Activated CD4-positive, alpha-beta T cell treated with anti-CD3 and anti-CD28 coated beads, Interleukin-2, amount 10 ng/mL, durations not matched to agents 24 days and 14 days (primary cell): ENCODE results near the gene FREM2. TPM values are rescaled to one million over a fixed set of nuclear protein-coding genes. Genes with fewer than 3 reads are reported as not detected.

Source experiments
- DNase-seq: peaks from one replicate; pipeline ENCODE4 v3.0.0; 2022
- H3K27ac Mint-ChIP-seq: one replicate; pipeline ENCODE4 v1.8.0; 2022; ENCODE audit warnings: mild to moderate bottlenecking, mixed read lengths
- H3K27me3 Mint-ChIP-seq: one replicate; pipeline ENCODE4 v1.8.0; 2022; ENCODE audit warnings: mixed read lengths
- H3K36me3 Mint-ChIP-seq: one replicate; pipeline ENCODE4 v1.8.0; 2022; ENCODE audit warnings: low read depth, mild to moderate bottlenecking, mixed read lengths
- H3K4me1 Mint-ChIP-seq: one replicate; pipeline ENCODE4 v1.8.0; 2021; ENCODE audit warnings: mixed read lengths
- H3K4me3 Mint-ChIP-seq: one replicate; pipeline ENCODE4 v1.8.0; 2022; ENCODE audit warnings: mild to moderate bottlenecking, moderate library complexity, mixed read lengths
- H3K9me3 Mint-ChIP-seq: one replicate; pipeline ENCODE4 v1.8.0; 2021; ENCODE audit warnings: mixed read lengths
- intact Hi-C: fragments of 100-400 bp; cut with micrococcal nuclease; formaldehyde crosslinking; loops from one replicate; pipeline ENCODE4 v1.15.1; 2023
- total RNA-seq: library from RNA; stranded (reverse); gene quantifications from 2 replicates; pipeline ENCODE4 v1.2.3, GENCODE V29; 2022

The FREM2 gene
- total RNA-seq, 1 donor from 2014 or later = under 0.01 TPM

GRCh38 chr13:38669234-38669964 is 17.5 kb upstream of the FREM2 start:
- Mint-ChIP-seq H3K9me3 (no peaks in the 10 kb centered on the region), H3K4me1 (no peaks in the 10 kb centered on the region), H3K36me3 (no peaks in the 10 kb centered on the region), H3K4me3 (no peak overlapping the region), H3K27ac (no peak overlapping the region), H3K27me3 (no peaks in the 10 kb centered on the region)
- no peak for DNase-seq
- intact Hi-C loops = no loop called here

- no peaks in the 10 kb centered on the region for H3K27me3 Mint-ChIP-seq
- no peak overlapping the region for H3K4me3 Mint-ChIP-seq
- no peaks in the 10 kb centered on the region for H3K9me3 Mint-ChIP-seq
- DNase-seq = no peak
- intact Hi-C loops = no loop called here
- H3K27ac Mint-ChIP-seq = no peak overlapping the region
- H3K36me3 Mint-ChIP-seq = no peaks in the 10 kb centered on the region
- H3K4me1 Mint-ChIP-seq = no peaks in the 10 kb centered on the region
Observed at GRCh38 chr13:38670627-38671026, 16.2 kb upstream of the FREM2 start.

- Mint-ChIP-seq H3K4me1 (no peaks in the 10 kb centered on the region), H3K27me3 (no peaks in the 10 kb centered on the region), H3K27ac (no peak overlapping the region), H3K9me3 (no peaks in the 10 kb centered on the region), H3K36me3 (no peaks in the 10 kb centered on the region), H3K4me3 (no peak overlapping the region)
- intact Hi-C loops = no loop called here
- DNase-seq = no peak
Observed at GRCh38 chr13:38671980-38672379, 14.9 kb upstream of the FREM2 start.

- Mint-ChIP-seq H3K27me3 (no peaks in the 10 kb centered on the region), H3K4me3 (no peak overlapping the region), H3K36me3 (no peaks in the 10 kb centered on the region), H3K9me3 (no peaks in the 10 kb centered on the region), H3K27ac (no peak overlapping the region), H3K4me1 (no peaks in the 10 kb centered on the region)
- intact Hi-C loops = no loop called here
- no peak for DNase-seq
Observed at GRCh38 chr13:38674208-38674607, 12.7 kb upstream of the FREM2 start.

GRCh38 chr13:38680912-38681311 is 6.0 kb upstream of the FREM2 start:
- no peaks in the 10 kb centered on the region for H3K36me3 Mint-ChIP-seq

GRCh38 chr13:38684714-38685113 is 2.2 kb upstream of the FREM2 start:
- H3K4me3 Mint-ChIP-seq = no peak overlapping the region
- no peak overlapping the region for H3K27ac Mint-ChIP-seq
- no peak for DNase-seq
- intact Hi-C loops = no loop called here
- H3K36me3 Mint-ChIP-seq = no peaks in the 10 kb centered on the region
- H3K4me1 Mint-ChIP-seq = no peaks in the 10 kb centered on the region
- peaks cover 18% of the 10 kb centered on the region for H3K27me3 Mint-ChIP-seq
- H3K9me3 Mint-ChIP-seq = no peaks in the 10 kb centered on the region

More at GRCh38 chr13:38680912-38681311, 6.0 kb upstream of the FREM2 start:
- H3K27ac Mint-ChIP-seq = no peak overlapping the region
- peaks cover 10% of the 10 kb centered on the region for H3K27me3 Mint-ChIP-seq
- no peak overlapping the region for H3K4me3 Mint-ChIP-seq
- intact Hi-C loops = no loop called here
- no peaks in the 10 kb centered on the region for H3K4me1 Mint-ChIP-seq
- no peak for DNase-seq
- H3K9me3 Mint-ChIP-seq = no peaks in the 10 kb centered on the region

GRCh38 chr13:38685431-38685830 is 1.4 kb upstream of the FREM2 start:
- DNase-seq = no peak
- intact Hi-C loops = no loop called here
- Mint-ChIP-seq H3K27me3 (peaks cover 18% of the 10 kb centered on the region), H3K4me3 (no peak overlapping the region), H3K36me3 (no peaks in the 10 kb centered on the region), H3K4me1 (no peaks in the 10 kb centered on the region), H3K9me3 (no peaks in the 10 kb centered on the region), H3K27ac (no peak overlapping the region)

- intact Hi-C loops = no loop called here
- Mint-ChIP-seq H3K4me1 (no peaks in the 10 kb centered on the region), H3K4me3 (no peak overlapping the region), H3K27me3 (peaks cover 18% of the 10 kb centered on the region), H3K9me3 (no peaks in the 10 kb centered on the region), H3K27ac (no peak overlapping the region), H3K36me3 (no peaks in the 10 kb centered on the region)
- DNase-seq = no peak
Observed at GRCh38 chr13:38685974-38686576, 802 bp upstream of the FREM2 start.

- no peak overlapping the region for H3K4me3 Mint-ChIP-seq
- H3K9me3 Mint-ChIP-seq = no peaks in the 10 kb centered on the region
- peaks cover 18% of the 10 kb centered on the region for H3K27me3 Mint-ChIP-seq
- H3K27ac Mint-ChIP-seq = no peak overlapping the region
- H3K36me3 Mint-ChIP-seq = no peaks in the 10 kb centered on the region
- intact Hi-C loops = no loop called here
- H3K4me1 Mint-ChIP-seq = no peaks in the 10 kb centered on the region
- DNase-seq = no peak
Observed at GRCh38 chr13:38687246-38688229, 661 bp downstream of the FREM2 start.

- H3K36me3 Mint-ChIP-seq = no peaks in the 10 kb centered on the region
- intact Hi-C loops = no loop called here
- H3K4me1 Mint-ChIP-seq = no peaks in the 10 kb centered on the region
- no peaks in the 10 kb centered on the region for H3K9me3 Mint-ChIP-seq
- no peak overlapping the region for H3K27ac Mint-ChIP-seq
- H3K4me3 Mint-ChIP-seq = no peak overlapping the region
- peaks cover 16% of the 10 kb centered on the region for H3K27me3 Mint-ChIP-seq
- no peak for DNase-seq
Observed at GRCh38 chr13:38688674-38689073, 1.8 kb downstream of the FREM2 start.

GRCh38 chr13:38690231-38690630 is 3.4 kb downstream of the FREM2 start:
- no peaks in the 10 kb centered on the region for H3K4me1 Mint-ChIP-seq
- no peaks in the 10 kb centered on the region for H3K9me3 Mint-ChIP-seq
- peaks cover 15% of the 10 kb centered on the region for H3K27me3 Mint-ChIP-seq
- H3K27ac Mint-ChIP-seq = no peak overlapping the region
- no peaks in the 10 kb centered on the region for H3K36me3 Mint-ChIP-seq
- intact Hi-C loops = no loop called here
- DNase-seq = no peak
- H3K4me3 Mint-ChIP-seq = no peak overlapping the region

GRCh38 chr13:38693168-38693567 is 6.3 kb downstream of the FREM2 start:
- Mint-ChIP-seq H3K4me3 (no peak overlapping the region), H3K27me3 (no peaks in the 10 kb centered on the region), H3K9me3 (no peaks in the 10 kb centered on the region), H3K27ac (no peak overlapping the region), H3K36me3 (no peaks in the 10 kb centered on the region), H3K4me1 (no peaks in the 10 kb centered on the region)
- no peak for DNase-seq
- intact Hi-C loops = no loop called here

GRCh38 chr13:38693641-38694040 is 6.8 kb downstream of the FREM2 start:
- Mint-ChIP-seq H3K9me3 (no peaks in the 10 kb centered on the region), H3K27me3 (no peaks in the 10 kb centered on the region), H3K4me1 (no peaks in the 10 kb centered on the region), H3K4me3 (no peak overlapping the region), H3K36me3 (no peaks in the 10 kb centered on the region), H3K27ac (no peak overlapping the region)
- intact Hi-C loops = no loop called here
- DNase-seq = no peak

GRCh38 chr13:38697197-38697596 is 10.3 kb downstream of the FREM2 start:
- DNase-seq = no peak
- Mint-ChIP-seq H3K9me3 (no peaks in the 10 kb centered on the region), H3K27me3 (no peaks in the 10 kb centered on the region), H3K4me1 (no peaks in the 10 kb centered on the region), H3K27ac (no peak overlapping the region), H3K36me3 (no peaks in the 10 kb centered on the region), H3K4me3 (no peak overlapping the region)
- intact Hi-C loops = no loop called here
